Mesendoderm (in vitro differentiated cells): ENCODE measurements around the gene KATNAL2.
A peak's percentile ranks its signal among the peaks of the same experiment; 100 is the strongest.

ENCODE experiments used
- DNase-seq: peaks from one replicate; pipeline ENCODE4 v3.0.0; 2013
- H2AK5ac ChIP-seq: 2 replicates; pipeline ENCODE4 v1.6.1; 2013; ENCODE audit warnings: low read length, inconsistent platforms
- H2BK120ac ChIP-seq: 2 replicates; pipeline ENCODE4 v1.6.1; 2013; ENCODE audit warnings: low read depth, mild to moderate bottlenecking, low read length, moderate library complexity, mixed read lengths
- H2BK15ac ChIP-seq: replicated peaks from 2 replicates; pipeline ENCODE4 v1.6.1; 2013; ENCODE audit warnings: low read depth, mild to moderate bottlenecking, moderate library complexity
- H2BK5ac ChIP-seq: 2 replicates; pipeline ENCODE4 v1.6.1; 2013; ENCODE audit warnings: low read length, inconsistent platforms
- H3K18ac ChIP-seq: 2 replicates; pipeline ENCODE4 v1.6.1; 2013; ENCODE audit warnings: mild to moderate bottlenecking, low read length, mixed read lengths
- H3K23ac ChIP-seq: one replicate; pipeline ENCODE4 v1.6.1; 2013; ENCODE audit warnings: low read length
- H3K27ac ChIP-seq: 2 replicates; pipeline ENCODE4 v1.5.1; 2013; ENCODE audit warnings: low read depth, mild to moderate bottlenecking, inconsistent platforms, low read length, moderate library complexity
- H3K27me3 ChIP-seq: 2 replicates; pipeline ENCODE4 v1.6.1; 2013; ENCODE audit warnings: low read length, control low read depth, mild to moderate bottlenecking, inconsistent platforms; ENCODE audit not compliant: insufficient read depth, poor library complexity
- H3K36me3 ChIP-seq: 2 replicates; pipeline ENCODE4 v1.6.1; 2013; ENCODE audit warnings: low read length, inconsistent platforms; ENCODE audit not compliant: control insufficient read depth, insufficient read depth
- H3K4ac ChIP-seq: one replicate; pipeline ENCODE4 v1.6.1; 2013; ENCODE audit warnings: low read depth, mild to moderate bottlenecking, low read length, moderate library complexity
- H3K4me1 ChIP-seq: 2 replicates; pipeline ENCODE4 v1.6.1; 2013; ENCODE audit warnings: low read depth, low read length, inconsistent platforms; ENCODE audit not compliant: control insufficient read depth
- H3K4me2 ChIP-seq: 2 replicates; pipeline ENCODE4 v1.6.1; 2013; ENCODE audit warnings: low read length
- H3K4me3 ChIP-seq: 2 replicates; pipeline ENCODE4 v1.5.1; 2013; ENCODE audit warnings: mild to moderate bottlenecking, low read length
- H3K56ac ChIP-seq: one replicate; pipeline ENCODE4 v1.6.1; 2013; ENCODE audit warnings: low read length
- H3K79me1 ChIP-seq: 2 replicates; pipeline ENCODE4 v1.6.1; 2013; ENCODE audit warnings: low read length, inconsistent platforms
- H3K79me2 ChIP-seq: 2 replicates; pipeline ENCODE4 v1.6.1; 2013; ENCODE audit warnings: mild to moderate bottlenecking, low read length; ENCODE audit not compliant: control insufficient read depth, insufficient read depth
- H3K9ac ChIP-seq: 2 replicates; pipeline ENCODE4 v1.6.1; 2013; ENCODE audit warnings: low read length, inconsistent platforms
- H4K5ac ChIP-seq: one replicate; pipeline ENCODE4 v1.6.1; 2013; ENCODE audit warnings: low read length
- H4K8ac ChIP-seq: one replicate; pipeline ENCODE4 v1.6.1; 2013; ENCODE audit warnings: low read depth, mild to moderate bottlenecking, control low read depth, low read length, moderate library complexity
- WGBS: extraction: QIAGEN DNeasy Blood & Tissue Kit; methylation state at CpG from one replicate; pipeline ENCODE4 v1.1.7; 2013; ENCODE audit warnings: low lambda C conversion rate, missing lambda C conversion rate; ENCODE audit not compliant: insufficient coverage; ENCODE audit errors: extremely low coverage; 5-methylcytosine and 5-hydroxymethylcytosine counted together

The KATNAL2 gene

DNA sequence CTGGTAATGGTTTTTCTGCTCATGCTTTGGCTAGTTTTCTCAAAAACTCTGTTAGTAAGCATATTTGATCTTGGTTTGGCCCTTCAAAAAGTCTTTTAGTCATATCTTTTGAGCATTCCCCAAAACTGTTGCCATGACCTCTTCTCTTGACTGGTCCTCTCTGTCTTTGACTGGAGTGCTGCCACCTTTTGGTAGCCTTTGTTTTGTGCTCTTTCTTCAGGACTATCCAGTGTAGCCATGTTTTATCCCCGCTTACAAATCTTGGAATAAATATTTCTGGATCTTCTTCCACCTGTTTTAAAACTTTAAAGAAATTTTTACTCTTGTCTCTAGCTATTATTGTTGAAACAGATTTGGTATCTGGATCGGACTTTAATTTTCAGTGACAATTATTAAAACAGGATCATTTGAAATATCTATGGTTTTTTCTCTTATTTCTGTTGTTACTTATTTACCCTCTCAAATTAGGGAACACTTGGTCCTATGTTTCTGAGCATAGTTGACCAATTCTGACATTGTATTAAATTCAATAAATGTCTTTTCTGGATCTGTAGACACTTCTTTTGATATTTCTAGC, 119.0 kb downstream of the KATNAL2 start:
- H3K23ac ChIP-seq: no peak overlapping the region
- H2BK15ac ChIP-seq: no peak overlapping the region
- no peak overlapping the region for H3K4me3 ChIP-seq
- no peak overlapping the region for H2BK5ac ChIP-seq
- H3K79me1 ChIP-seq: no peaks in the 10 kb centered on the region
- H2AK5ac ChIP-seq: no peak overlapping the region
- no peak overlapping the region for H4K8ac ChIP-seq
- DNase-seq: peak; percentile 56
- no peak overlapping the region for H3K4me2 ChIP-seq
- H3K18ac ChIP-seq: no peak overlapping the region
- no peaks in the 10 kb centered on the region for H3K36me3 ChIP-seq
- no peak overlapping the region for H2BK120ac ChIP-seq
- no peak overlapping the region for H3K4ac ChIP-seq
- H3K9ac ChIP-seq: no peak overlapping the region
- H3K4me1 ChIP-seq: no peaks in the 10 kb centered on the region
- no peaks in the 10 kb centered on the region for H3K79me2 ChIP-seq
- no peaks in the 10 kb centered on the region for H3K27me3 ChIP-seq
- H3K27ac ChIP-seq: no peak overlapping the region
- H4K5ac ChIP-seq: no peak overlapping the region
- H3K56ac ChIP-seq: no peak overlapping the region
- WGBS: no CpG with 5 or more reads among the region's 2 CpGs

DNA sequence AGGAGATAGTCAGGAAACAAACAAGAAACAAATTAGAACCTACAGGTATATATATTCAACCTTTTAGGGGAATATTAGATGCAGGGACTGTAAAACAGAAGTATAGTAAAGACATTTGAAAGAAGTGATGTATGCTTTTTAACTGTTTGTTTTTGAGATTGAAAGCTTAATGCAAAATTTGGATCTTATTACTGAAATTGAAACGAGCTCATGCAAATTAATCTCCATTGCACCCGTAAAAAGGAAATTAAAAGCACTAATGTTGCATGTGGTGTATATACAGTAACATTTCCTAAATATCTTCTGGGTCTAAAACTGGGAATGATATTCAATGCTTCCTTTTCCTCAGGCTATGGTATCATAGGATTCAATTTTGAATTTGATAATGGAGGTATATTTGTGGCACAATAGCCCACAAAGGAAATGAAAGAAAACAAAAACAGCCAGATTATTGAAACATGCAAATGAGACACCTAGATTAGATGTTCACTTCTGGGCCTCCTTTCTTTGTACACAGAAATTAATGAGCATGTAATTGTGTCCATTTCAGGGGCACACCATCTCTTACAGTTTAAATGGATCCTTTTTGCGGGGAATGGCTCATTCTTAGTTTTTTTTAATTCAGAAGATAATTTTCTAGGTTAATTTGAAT, 119.7 kb downstream of the KATNAL2 start:
- H3K56ac ChIP-seq: no peak overlapping the region
- no peak overlapping the region for H3K4ac ChIP-seq
- no peak for DNase-seq
- no peaks in the 10 kb centered on the region for H3K79me2 ChIP-seq
- H3K4me1 ChIP-seq: no peaks in the 10 kb centered on the region
- no peak overlapping the region for H3K4me2 ChIP-seq
- no peak overlapping the region for H3K18ac ChIP-seq
- no peak overlapping the region for H4K5ac ChIP-seq
- no peaks in the 10 kb centered on the region for H3K36me3 ChIP-seq
- no peaks in the 10 kb centered on the region for H3K79me1 ChIP-seq
- H3K27me3 ChIP-seq: no peaks in the 10 kb centered on the region
- no peak overlapping the region for H3K4me3 ChIP-seq
- H2BK15ac ChIP-seq: no peak overlapping the region
- H2AK5ac ChIP-seq: no peak overlapping the region
- H3K27ac ChIP-seq: no peak overlapping the region
- H2BK120ac ChIP-seq: no peak overlapping the region
- no peak overlapping the region for H4K8ac ChIP-seq
- no peak overlapping the region for H3K23ac ChIP-seq
- no peak overlapping the region for H3K9ac ChIP-seq
- WGBS: no CpG with 5 or more reads among the region's 3 CpGs
- no peak overlapping the region for H2BK5ac ChIP-seq

DNA sequence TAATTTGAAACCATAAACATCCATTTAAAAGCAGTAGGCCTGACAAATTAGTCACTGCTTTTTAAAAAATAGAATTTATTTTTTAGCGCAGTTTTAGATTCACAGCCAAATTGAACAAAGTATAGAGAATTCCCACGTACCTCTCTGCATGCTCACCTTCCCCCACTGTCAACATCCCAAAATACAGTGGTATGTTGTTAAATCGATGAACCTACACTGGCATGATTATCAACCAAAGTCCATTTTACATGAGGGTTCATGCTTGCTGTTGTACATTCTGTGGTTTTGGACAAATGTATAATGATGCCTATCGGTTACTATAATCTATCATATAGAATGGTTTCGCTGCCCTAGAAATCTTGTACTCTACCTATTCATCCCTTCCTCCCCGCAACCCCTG, 123.6 kb downstream of the KATNAL2 start:
- H3K79me2 ChIP-seq: no peaks in the 10 kb centered on the region
- H3K4me1 ChIP-seq: no peaks in the 10 kb centered on the region
- DNase-seq: no peak
- H3K18ac ChIP-seq: no peak overlapping the region
- no peak overlapping the region for H2BK5ac ChIP-seq
- H3K27me3 ChIP-seq: no peaks in the 10 kb centered on the region
- no peak overlapping the region for H2AK5ac ChIP-seq
- no peak overlapping the region for H3K9ac ChIP-seq
- H2BK15ac ChIP-seq: no peak overlapping the region
- H3K56ac ChIP-seq: no peak overlapping the region
- no peak overlapping the region for H3K23ac ChIP-seq
- H4K5ac ChIP-seq: no peak overlapping the region
- H3K4ac ChIP-seq: no peak overlapping the region
- no peak overlapping the region for H3K27ac ChIP-seq
- whole genome bisulfite sequencing: no CpG with 5 or more reads among the region's 6 CpGs
- H3K36me3 ChIP-seq: no peaks in the 10 kb centered on the region
- H3K79me1 ChIP-seq: no peaks in the 10 kb centered on the region
- H3K4me3 ChIP-seq: no peak overlapping the region
- H3K4me2 ChIP-seq: no peak overlapping the region
- no peak overlapping the region for H4K8ac ChIP-seq
- H2BK120ac ChIP-seq: no peak overlapping the region

DNA sequence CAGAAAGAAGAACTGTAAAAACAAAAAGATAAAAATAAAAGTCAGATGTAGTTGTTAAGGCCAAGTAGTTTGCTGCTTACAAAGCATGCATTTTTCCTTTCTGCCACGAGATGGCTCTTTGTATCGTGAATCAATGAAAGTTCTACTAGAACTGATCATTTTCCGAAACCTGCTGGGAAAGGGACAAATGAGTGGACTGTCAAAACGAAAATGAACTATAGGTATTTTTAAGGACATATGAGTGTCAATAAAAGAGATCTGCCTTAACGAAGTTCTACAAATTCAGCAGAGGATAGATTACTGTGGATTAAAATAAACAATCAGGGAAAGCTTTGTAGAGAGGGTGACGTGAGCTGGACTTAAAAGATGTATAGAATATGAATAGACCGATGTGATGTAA, 133.1 kb downstream of the KATNAL2 start:
- DNase-seq: peak; percentile 51
- H3K79me1 ChIP-seq: no peaks in the 10 kb centered on the region
- H3K23ac ChIP-seq: no peak overlapping the region
- no peaks in the 10 kb centered on the region for H3K36me3 ChIP-seq
- H3K18ac ChIP-seq: no peak overlapping the region
- no peak overlapping the region for H3K4me2 ChIP-seq
- no peak overlapping the region for H2AK5ac ChIP-seq
- H2BK5ac ChIP-seq: no peak overlapping the region
- no peak overlapping the region for H2BK120ac ChIP-seq
- H3K4me1 ChIP-seq: no peaks in the 10 kb centered on the region
- no peak overlapping the region for H3K27ac ChIP-seq
- no peaks in the 10 kb centered on the region for H3K79me2 ChIP-seq
- no peak overlapping the region for H4K5ac ChIP-seq
- no peak overlapping the region for H3K9ac ChIP-seq
- no peak overlapping the region for H3K4ac ChIP-seq
- no CpG with 5 or more reads among the region's 7 CpGs for WGBS
- no peak overlapping the region for H4K8ac ChIP-seq
- H3K56ac ChIP-seq: no peak overlapping the region
- H3K27me3 ChIP-seq: no peaks in the 10 kb centered on the region
- H3K4me3 ChIP-seq: no peak overlapping the region
- H2BK15ac ChIP-seq: no peak overlapping the region

DNA sequence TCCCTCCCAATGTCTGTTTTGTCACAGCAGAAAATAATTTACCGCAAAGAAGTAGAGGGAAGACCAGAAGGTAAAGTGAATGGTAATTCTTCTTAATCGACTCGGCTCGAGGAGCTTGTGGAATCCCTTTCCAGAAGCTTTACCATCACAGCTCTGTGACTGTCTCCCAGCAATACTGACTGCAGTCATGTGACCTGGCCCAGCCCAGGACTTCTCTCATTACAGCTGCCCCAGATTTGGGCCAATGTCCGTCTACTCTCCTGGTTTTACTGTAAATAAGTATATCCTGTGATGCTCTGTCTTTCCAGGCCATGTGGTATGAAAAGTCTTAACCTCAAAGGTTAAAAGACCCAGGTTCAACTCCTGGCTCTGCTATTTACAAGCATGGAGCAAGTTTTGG, 137.0 kb downstream of the KATNAL2 start:
- no peak for DNase-seq
- H3K27me3 ChIP-seq: no peaks in the 10 kb centered on the region
- H3K79me1 ChIP-seq: no peaks in the 10 kb centered on the region
- WGBS: no CpG with 5 or more reads among the region's 5 CpGs
- H2AK5ac ChIP-seq: no peak overlapping the region
- H4K5ac ChIP-seq: no peak overlapping the region
- no peaks in the 10 kb centered on the region for H3K79me2 ChIP-seq
- H3K27ac ChIP-seq: no peak overlapping the region
- H4K8ac ChIP-seq: no peak overlapping the region
- H3K4ac ChIP-seq: no peak overlapping the region
- no peak overlapping the region for H2BK15ac ChIP-seq
- no peak overlapping the region for H3K4me3 ChIP-seq
- H3K23ac ChIP-seq: no peak overlapping the region
- no peaks in the 10 kb centered on the region for H3K36me3 ChIP-seq
- no peak overlapping the region for H3K18ac ChIP-seq
- no peak overlapping the region for H3K9ac ChIP-seq
- no peaks in the 10 kb centered on the region for H3K4me1 ChIP-seq
- no peak overlapping the region for H3K56ac ChIP-seq
- H2BK120ac ChIP-seq: no peak overlapping the region
- no peak overlapping the region for H2BK5ac ChIP-seq
- no peak overlapping the region for H3K4me2 ChIP-seq

DNA sequence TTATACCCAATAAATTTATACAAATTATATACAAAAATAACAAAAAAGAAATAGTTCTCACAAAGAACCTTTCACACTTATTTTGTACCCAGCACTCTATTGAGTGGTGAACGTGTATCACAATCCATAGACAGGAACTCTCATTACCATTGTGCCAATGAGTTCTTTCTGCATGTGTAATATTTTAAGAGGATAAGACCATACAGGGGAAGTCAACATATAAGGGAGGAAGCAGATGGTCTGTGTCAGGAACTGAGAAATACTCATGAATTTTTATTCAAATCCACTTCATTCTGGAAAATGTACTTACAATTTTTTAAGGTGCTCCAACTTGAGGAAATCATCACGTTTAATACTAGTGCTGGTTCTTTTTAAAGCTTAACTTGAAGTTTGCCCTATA, 145.1 kb downstream of the KATNAL2 start:
- Histone ChIP-seq H3K27ac (no peak overlapping the region), H2BK120ac (no peak overlapping the region), H3K27me3 (no peaks in the 10 kb centered on the region), H2AK5ac (no peak overlapping the region), H2BK5ac (no peak overlapping the region), H3K56ac (no peak overlapping the region), H3K36me3 (no peaks in the 10 kb centered on the region), H2BK15ac (no peak overlapping the region), H3K9ac (no peak overlapping the region), H3K4ac (no peak overlapping the region), H3K4me1 (no peaks in the 10 kb centered on the region), H3K4me3 (no peak overlapping the region), H3K4me2 (no peak overlapping the region), H4K5ac (no peak overlapping the region), H4K8ac (no peak overlapping the region), H3K23ac (no peak overlapping the region), H3K79me2 (no peaks in the 10 kb centered on the region), H3K79me1 (no peaks in the 10 kb centered on the region), H3K18ac (no peak overlapping the region)
- DNase-seq: no peak
- no CpG with 5 or more reads among the region's 2 CpGs for WGBS
